Adipocyte (in vitro differentiated cells): ENCODE measurements around the gene IFT172.
"Not testable (repeated sequence)": the region's sequence is repeated elsewhere in the genome, so short reads cannot be mapped to it uniquely, and the experiment has no call there.

Experiments
- DNase-seq: peaks from one replicate; pipeline ENCODE4 v3.0.0-alpha.2; 2015; ENCODE audit warnings: low read depth
- H3K27me3 ChIP-seq: replicated peaks from 2 replicates; pipeline ENCODE4 v1.7.0; 2013; ENCODE audit warnings: mild to moderate bottlenecking, low read length, moderate library complexity; ENCODE audit not compliant: control insufficient read depth, insufficient read depth
- H3K36me3 ChIP-seq: 2 replicates; pipeline ENCODE4 v1.7.0; 2013; ENCODE audit warnings: low read length, mild to moderate bottlenecking, moderate library complexity; ENCODE audit not compliant: control insufficient read depth, insufficient read depth, severe bottlenecking
- H3K4me1 ChIP-seq: 2 replicates; pipeline ENCODE4 v1.7.0; 2013; ENCODE audit warnings: mild to moderate bottlenecking, low read length, moderate library complexity; ENCODE audit not compliant: control insufficient read depth, insufficient read depth
- H3K4me3 ChIP-seq: 2 replicates; pipeline ENCODE4 v1.7.0; 2013; ENCODE audit warnings: mild to moderate bottlenecking, low read length, moderate library complexity
- H3K9ac ChIP-seq: 2 replicates; pipeline ENCODE4 v1.7.0; 2013; ENCODE audit warnings: mild to moderate bottlenecking, low read length, moderate library complexity
- H3K9me3 ChIP-seq: 2 replicates; pipeline ENCODE4 v1.7.0; 2013; ENCODE audit warnings: mild to moderate bottlenecking, low read length, moderate library complexity; ENCODE audit not compliant: control insufficient read depth

IFT172 gene, protein sequence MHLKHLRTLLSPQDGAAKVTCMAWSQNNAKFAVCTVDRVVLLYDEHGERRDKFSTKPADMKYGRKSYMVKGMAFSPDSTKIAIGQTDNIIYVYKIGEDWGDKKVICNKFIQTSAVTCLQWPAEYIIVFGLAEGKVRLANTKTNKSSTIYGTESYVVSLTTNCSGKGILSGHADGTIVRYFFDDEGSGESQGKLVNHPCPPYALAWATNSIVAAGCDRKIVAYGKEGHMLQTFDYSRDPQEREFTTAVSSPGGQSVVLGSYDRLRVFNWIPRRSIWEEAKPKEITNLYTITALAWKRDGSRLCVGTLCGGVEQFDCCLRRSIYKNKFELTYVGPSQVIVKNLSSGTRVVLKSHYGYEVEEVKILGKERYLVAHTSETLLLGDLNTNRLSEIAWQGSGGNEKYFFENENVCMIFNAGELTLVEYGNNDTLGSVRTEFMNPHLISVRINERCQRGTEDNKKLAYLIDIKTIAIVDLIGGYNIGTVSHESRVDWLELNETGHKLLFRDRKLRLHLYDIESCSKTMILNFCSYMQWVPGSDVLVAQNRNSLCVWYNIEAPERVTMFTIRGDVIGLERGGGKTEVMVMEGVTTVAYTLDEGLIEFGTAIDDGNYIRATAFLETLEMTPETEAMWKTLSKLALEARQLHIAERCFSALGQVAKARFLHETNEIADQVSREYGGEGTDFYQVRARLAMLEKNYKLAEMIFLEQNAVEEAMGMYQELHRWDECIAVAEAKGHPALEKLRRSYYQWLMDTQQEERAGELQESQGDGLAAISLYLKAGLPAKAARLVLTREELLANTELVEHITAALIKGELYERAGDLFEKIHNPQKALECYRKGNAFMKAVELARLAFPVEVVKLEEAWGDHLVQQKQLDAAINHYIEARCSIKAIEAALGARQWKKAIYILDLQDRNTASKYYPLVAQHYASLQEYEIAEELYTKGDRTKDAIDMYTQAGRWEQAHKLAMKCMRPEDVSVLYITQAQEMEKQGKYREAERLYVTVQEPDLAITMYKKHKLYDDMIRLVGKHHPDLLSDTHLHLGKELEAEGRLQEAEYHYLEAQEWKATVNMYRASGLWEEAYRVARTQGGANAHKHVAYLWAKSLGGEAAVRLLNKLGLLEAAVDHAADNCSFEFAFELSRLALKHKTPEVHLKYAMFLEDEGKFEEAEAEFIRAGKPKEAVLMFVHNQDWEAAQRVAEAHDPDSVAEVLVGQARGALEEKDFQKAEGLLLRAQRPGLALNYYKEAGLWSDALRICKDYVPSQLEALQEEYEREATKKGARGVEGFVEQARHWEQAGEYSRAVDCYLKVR (N-terminal part only)

DNA sequence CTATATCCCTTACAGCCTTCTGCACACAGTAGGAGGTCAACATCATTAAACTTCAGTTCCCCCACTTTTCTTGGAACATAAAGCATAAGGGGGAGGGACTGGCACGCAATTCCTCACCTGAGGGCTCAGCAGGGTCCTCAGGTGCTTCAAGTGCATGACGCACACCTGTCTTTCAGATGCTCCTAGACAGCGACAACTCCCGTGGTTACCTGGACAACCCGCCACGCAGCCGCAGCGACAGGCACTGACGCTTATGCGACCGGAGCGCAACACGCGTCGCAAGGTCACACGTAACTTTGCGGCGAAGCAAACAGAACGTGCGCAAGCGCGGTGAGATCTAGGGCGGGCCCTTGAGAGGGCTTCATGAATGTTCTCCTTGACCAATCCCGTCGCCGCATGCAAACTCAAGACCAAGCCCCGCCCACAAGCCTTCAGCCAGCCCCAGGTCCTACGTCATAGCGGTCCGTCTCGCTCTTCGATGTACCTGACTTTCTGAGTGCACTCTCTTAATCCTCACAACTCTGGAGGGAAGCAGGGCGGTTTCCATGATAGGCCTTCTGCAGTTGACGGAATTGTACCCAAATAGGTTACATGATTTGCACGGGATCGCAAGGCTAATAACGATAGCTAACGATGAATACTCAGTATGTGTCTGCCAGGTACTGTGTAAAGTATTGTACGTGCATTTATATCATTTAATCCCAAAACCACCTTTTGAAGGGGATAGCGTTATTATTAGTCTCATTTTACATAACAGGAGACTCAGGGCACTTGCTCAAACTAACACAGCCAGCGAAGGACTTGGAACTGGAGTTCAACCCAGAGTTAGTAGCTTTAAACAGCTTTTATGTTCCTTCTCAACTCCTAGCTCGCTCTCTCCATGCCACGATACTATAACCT lies at the start of gene IFT172:
TSS of gene IFT172 (minus strand) at position 246 of the 900 bp plus-strand sequence. CDS start at position 156, 90 bp downstream.
- Histone ChIP-seq H3K4me1 (peaks cover 20% of the 10 kb centered on the region), H3K9ac (peak within 1 kb of the TSS; percentile 84), H3K36me3 (peaks cover 31% of the 10 kb centered on the region), H3K27me3 (no peaks in the 10 kb centered on the region), H3K9me3 (no peaks in the 10 kb centered on the region), H3K4me3 (peak within 1 kb of the TSS; percentile 86)
- DNase-seq: peak; percentile 100

- not testable (repeated sequence) for H3K36me3 ChIP-seq, H3K9ac ChIP-seq, H3K27me3 ChIP-seq, H3K4me1 ChIP-seq, H3K4me3 ChIP-seq, H3K9me3 ChIP-seq, DNase-seq
Measured at GRCh38 chr2:27538839-27539450, 49.4 kb upstream of the IFT172 start.

- DNase-seq: no peak
- no peak overlapping the region for H3K9ac ChIP-seq
- H3K4me3 ChIP-seq: no peak overlapping the region
- H3K4me1 ChIP-seq: no peaks in the 10 kb centered on the region
- H3K36me3 ChIP-seq: no peaks in the 10 kb centered on the region
- H3K27me3 ChIP-seq: peaks cover 9% of the 10 kb centered on the region
- H3K9me3 ChIP-seq: no peaks in the 10 kb centered on the region
Measured at GRCh38 chr2:27537287-27537686, 47.7 kb upstream of the IFT172 start.

- Histone ChIP-seq H3K4me1 (no peaks in the 10 kb centered on the region), H3K9me3 (peaks cover 3% of the 10 kb centered on the region), H3K27me3 (no peaks in the 10 kb centered on the region), H3K36me3 (no peaks in the 10 kb centered on the region), H3K9ac (no peak overlapping the region), H3K4me3 (no peak overlapping the region)
- no peak for DNase-seq
Measured at GRCh38 chr2:27531983-27532382, 42.4 kb upstream of the IFT172 start.

DNA sequence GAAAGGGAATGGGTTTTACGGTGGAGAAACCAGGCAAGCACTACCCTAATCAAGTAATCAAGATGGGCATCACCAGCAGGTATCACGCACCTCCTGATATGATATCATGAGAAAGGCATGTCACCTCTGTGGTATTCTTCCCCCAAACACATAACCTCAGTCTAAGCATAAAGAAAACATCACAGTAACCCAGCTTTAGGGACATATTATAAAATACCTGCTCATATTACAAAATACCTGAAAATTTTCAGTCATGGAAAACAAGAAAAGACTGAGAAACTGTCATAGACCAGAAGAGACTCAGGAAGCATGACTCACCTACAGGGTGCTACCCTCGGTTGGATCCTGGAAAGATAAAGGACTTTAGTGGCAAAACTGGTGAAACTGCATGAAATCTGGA lies 37.6 kb upstream of the IFT172 start:
- Histone ChIP-seq H3K9me3 (peaks cover 3% of the 10 kb centered on the region), H3K4me1 (no peaks in the 10 kb centered on the region), H3K36me3 (no peaks in the 10 kb centered on the region), H3K4me3 (no peak overlapping the region), H3K27me3 (no peaks in the 10 kb centered on the region), H3K9ac (no peak overlapping the region)
- no peak for DNase-seq

GRCh38 chr2:27522400-27522945 lies 32.9 kb upstream of the IFT172 start:
- H3K27me3 ChIP-seq: peaks cover 4% of the 10 kb centered on the region
- no peak overlapping the region for H3K4me3 ChIP-seq
- H3K9ac ChIP-seq: no peak overlapping the region
- no peaks in the 10 kb centered on the region for H3K36me3 ChIP-seq
- no peak for DNase-seq
- no peaks in the 10 kb centered on the region for H3K4me1 ChIP-seq
- no peaks in the 10 kb centered on the region for H3K9me3 ChIP-seq

DNA sequence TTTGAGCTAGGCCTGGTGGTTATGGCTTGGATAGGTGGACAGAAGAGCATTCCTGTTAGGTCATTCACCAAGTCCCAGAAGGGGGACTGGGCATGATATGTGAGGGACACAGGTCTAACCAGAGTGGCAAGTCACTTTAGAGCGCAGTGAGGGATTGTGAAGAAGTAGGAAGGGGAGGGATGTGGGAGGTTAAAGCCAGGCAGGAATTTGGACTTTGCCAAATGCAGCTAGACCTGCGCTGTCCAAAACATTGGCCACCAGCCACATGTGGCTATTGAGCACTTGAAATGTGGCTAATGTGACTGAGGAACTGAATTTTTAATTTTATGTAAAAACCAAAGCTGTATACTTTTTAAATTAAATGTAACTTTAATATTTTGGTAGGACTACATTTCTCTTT lies 30.8 kb upstream of the IFT172 start:
- H3K27me3 ChIP-seq: peaks cover 4% of the 10 kb centered on the region
- H3K36me3 ChIP-seq: no peaks in the 10 kb centered on the region
- H3K4me3 ChIP-seq: no peak overlapping the region
- no peak overlapping the region for H3K9ac ChIP-seq
- no peak for DNase-seq
- no peaks in the 10 kb centered on the region for H3K9me3 ChIP-seq
- H3K4me1 ChIP-seq: no peaks in the 10 kb centered on the region

- Histone ChIP-seq H3K4me3 (no peak overlapping the region), H3K9me3 (no peaks in the 10 kb centered on the region), H3K9ac (no peak overlapping the region), H3K36me3 (no peaks in the 10 kb centered on the region), H3K27me3 (peaks cover 4% of the 10 kb centered on the region), H3K4me1 (no peaks in the 10 kb centered on the region)
- DNase-seq: no peak
Measured at GRCh38 chr2:27518782-27519113, 29.2 kb upstream of the IFT172 start.

DNA sequence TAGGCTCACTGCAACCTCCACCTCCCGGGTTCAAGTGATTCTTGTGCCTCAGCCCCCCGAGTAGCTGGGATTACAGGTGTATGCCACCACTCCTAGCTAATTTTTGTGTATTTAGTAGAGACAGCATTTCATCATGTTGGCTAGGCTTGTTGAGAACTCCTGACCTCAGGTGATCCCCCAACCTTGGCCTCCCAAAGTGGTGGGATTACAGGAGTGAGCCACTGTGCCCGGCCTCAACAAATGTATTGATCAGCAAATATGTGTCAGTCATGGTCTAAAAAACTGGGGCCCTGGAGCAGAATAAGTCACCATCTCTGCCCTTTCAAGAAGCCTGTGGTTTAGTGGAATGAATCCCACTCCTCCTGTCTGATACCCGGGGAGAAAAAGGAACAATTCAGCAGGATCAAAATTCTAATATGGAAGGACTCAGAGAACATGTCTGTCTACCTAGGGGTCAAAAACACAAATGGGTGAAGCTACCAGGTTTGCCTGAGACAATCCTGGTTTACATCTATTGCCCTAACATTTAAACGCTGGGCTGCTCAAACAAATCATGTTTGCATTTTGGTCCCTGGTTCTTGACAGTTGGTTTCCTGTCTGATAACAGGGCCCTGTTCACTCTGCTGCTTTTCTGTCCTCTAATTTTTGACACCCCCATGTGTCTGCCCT lies 28.7 kb upstream of the IFT172 start:
- peaks cover 4% of the 10 kb centered on the region for H3K27me3 ChIP-seq
- no peaks in the 10 kb centered on the region for H3K36me3 ChIP-seq
- no peak overlapping the region for H3K4me3 ChIP-seq
- no peaks in the 10 kb centered on the region for H3K9me3 ChIP-seq
- no peaks in the 10 kb centered on the region for H3K4me1 ChIP-seq
- no peak overlapping the region for H3K9ac ChIP-seq
- DNase-seq: no peak
